ENCODE measurements around the gene OSBPL6.

OSBPL6 gene

DNA sequence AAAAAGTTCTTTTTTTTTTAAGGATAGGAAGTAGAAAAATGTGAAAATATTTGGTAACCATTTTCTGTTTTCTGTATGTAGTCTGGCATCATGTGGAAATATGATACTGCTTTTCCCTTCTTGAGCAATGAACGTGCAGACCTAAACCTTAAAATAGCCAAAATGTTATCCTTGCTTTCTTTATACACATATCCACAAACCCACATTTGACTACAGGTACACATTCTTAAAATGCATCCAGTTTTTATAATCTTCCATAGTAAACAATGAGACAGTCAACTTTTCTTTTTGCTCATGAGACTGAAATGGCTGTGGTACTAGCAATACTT, 90.9 kb downstream of the OSBPL6 start (continued):
- TF ChIP-seq MEIS1 (CRISPR knock-in tag; IDR thresholded peaks at IDR 0.05; ENCODE audit: borderline replicate concordance) (no peak), ZNF423 (tag by site-specific recombination; IDR thresholded peaks at IDR 0.05) (no peak), ZBTB20 (tag by site-specific recombination; IDR thresholded peaks at IDR 0.05) (no peak), ZNF558 (tag by site-specific recombination; IDR thresholded peaks at IDR 0.05) (no peak), HOXC10 (CRISPR knock-in tag; IDR thresholded peaks at IDR 0.05) (no peak), ZNF624 (tag by site-specific recombination; IDR thresholded peaks at IDR 0.05) (no peak), HOXD13 (CRISPR knock-in tag; IDR thresholded peaks at IDR 0.05; ENCODE audit: borderline replicate concordance) (no peak), OSR2 (tag by site-specific recombination; IDR thresholded peaks at IDR 0.05) (no peak)
- TF ChIP-seq, protein P1, sequence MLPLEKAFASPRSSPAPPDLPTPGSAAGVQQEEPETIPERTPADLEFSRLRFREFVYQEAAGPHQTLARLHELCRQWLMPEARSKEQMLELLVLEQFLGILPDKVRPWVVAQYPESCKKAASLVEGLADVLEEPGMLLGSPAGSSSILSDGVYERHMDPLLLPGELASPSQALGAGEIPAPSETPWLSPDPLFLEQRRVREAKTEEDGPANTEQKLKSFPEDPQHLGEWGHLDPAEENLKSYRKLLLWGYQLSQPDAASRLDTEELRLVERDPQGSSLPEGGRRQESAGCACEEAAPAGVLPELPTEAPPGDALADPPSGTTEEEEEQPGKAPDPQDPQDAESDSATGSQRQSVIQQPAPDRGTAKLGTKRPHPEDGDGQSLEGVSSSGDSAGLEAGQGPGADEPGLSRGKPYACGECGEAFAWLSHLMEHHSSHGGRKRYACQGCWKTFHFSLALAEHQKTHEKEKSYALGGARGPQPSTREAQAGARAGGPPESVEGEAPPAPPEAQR (tag by site-specific recombination; IDR thresholded peaks at IDR 0.05): no peak
- TF ChIP-seq, protein P2, sequence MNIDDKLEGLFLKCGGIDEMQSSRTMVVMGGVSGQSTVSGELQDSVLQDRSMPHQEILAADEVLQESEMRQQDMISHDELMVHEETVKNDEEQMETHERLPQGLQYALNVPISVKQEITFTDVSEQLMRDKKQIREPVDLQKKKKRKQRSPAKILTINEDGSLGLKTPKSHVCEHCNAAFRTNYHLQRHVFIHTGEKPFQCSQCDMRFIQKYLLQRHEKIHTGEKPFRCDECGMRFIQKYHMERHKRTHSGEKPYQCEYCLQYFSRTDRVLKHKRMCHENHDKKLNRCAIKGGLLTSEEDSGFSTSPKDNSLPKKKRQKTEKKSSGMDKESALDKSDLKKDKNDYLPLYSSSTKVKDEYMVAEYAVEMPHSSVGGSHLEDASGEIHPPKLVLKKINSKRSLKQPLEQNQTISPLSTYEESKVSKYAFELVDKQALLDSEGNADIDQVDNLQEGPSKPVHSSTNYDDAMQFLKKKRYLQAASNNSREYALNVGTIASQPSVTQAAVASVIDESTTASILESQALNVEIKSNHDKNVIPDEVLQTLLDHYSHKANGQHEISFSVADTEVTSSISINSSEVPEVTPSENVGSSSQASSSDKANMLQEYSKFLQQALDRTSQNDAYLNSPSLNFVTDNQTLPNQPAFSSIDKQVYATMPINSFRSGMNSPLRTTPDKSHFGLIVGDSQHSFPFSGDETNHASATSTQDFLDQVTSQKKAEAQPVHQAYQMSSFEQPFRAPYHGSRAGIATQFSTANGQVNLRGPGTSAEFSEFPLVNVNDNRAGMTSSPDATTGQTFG (tag by site-specific recombination; IDR thresholded peaks at IDR 0.05; ENCODE audit: borderline replicate concordance): no peak

DNA sequence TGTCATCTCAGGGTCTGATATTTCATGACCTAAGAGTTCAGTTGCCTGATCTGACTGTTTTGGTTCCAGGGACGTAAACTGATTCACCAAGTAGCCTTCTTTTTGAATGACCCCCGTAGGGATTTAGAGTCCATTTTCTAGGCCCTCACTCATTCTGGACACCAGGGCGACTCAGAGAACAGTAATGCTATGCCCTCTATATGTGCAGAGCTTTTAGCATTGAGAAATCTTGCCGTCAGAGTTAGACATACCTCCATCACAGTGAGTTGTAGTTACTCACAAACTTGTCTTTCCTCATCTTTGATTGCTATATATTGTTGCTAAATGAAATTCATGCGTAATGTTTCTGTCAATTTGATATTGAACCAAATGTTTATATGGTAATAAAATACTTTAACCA, 92.3 kb downstream of the OSBPL6 start:
- POLR2A ChIA-PET: no interaction called here
- Histone ChIP-seq H3K4me1 (ENCODE audit: control insufficient read depth, insufficient read depth, low read length) (no peaks in the 10 kb centered on the region), H3K4me3 (ENCODE audit: low read depth, low read length) (no peak overlapping the region), H3K27ac (ENCODE audit: extremely low read depth, low read depth, low read length) (no peak overlapping the region), H3K9me3 (ENCODE audit: control insufficient read depth, insufficient read depth, low read depth, low read length) (no peaks in the 10 kb centered on the region), H3K36me3 (ENCODE audit: control insufficient read depth in 2 of 2, insufficient read depth in 1 of 2, low read length in 2 of 2) (no peaks in the 10 kb centered on the region)
- CTCF ChIA-PET: no interaction called here
- TF ChIP-seq HOXD13 (CRISPR knock-in tag; IDR thresholded peaks at IDR 0.05; ENCODE audit: borderline replicate concordance): no peak
- TF ChIP-seq ZNF791 (tag by site-specific recombination; IDR thresholded peaks at IDR 0.05): no peak
- TF ChIP-seq ZNF37A (tag by site-specific recombination; IDR thresholded peaks at IDR 0.05): no peak
- TF ChIP-seq SCRT1 (tag by site-specific recombination; IDR thresholded peaks at IDR 0.05; ENCODE audit: borderline replicate concordance): no peak

DNA sequence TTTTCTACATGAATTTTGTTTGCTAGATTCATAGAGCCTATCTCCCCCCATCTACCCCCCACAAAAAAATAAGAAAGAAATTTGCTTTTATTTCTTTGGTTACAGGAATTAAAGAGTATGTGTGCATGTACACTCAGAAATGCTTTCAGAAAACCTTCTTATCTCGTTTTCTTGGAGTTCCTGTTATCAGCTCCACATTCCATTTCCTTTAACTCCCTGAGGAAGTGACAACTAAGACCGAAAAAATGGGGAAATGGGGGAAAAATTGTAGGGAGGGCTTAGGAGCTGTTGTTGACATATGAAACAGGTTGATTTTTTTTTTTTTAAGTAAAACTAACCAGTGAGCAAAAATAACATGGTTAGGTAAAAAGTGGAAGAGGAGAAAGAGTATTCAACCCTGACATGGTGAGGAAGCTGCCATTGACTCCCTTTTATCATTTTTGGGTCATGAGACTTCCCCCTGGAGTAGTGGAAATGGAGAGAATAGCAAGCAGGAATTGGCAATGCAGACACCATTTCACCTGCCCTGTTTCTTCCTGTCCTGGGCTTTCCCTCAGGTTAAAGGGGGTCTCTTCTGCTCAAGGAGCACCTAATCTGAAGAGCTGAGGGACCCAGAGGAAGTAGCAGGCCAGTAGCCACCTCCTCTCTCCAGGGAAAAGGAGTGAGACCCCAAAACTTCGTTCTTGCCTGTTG, 93.5 kb downstream of the OSBPL6 start:
- H3K4me3 ChIP-seq (ENCODE audit: low read depth, low read length): no peak overlapping the region
- TF ChIP-seq ZNF626 (tag by site-specific recombination; IDR thresholded peaks at IDR 0.05) (no peak), GFI1B (tag by site-specific recombination; IDR thresholded peaks at IDR 0.05) (no peak), ZNF10 (tag by site-specific recombination; IDR thresholded peaks at IDR 0.05) (no peak), ZNF48 (tag by site-specific recombination; IDR thresholded peaks at IDR 0.05) (no peak), YY2 (tag by site-specific recombination; IDR thresholded peaks at IDR 0.05) (no peak), ZNF701 (tag by site-specific recombination; IDR thresholded peaks at IDR 0.05) (no peak), ZNF585B (tag by site-specific recombination; IDR thresholded peaks at IDR 0.05) (no peak), ZNF324 (tag by site-specific recombination; IDR thresholded peaks at IDR 0.05) (no peak)
- TF ChIP-seq, protein P3, sequence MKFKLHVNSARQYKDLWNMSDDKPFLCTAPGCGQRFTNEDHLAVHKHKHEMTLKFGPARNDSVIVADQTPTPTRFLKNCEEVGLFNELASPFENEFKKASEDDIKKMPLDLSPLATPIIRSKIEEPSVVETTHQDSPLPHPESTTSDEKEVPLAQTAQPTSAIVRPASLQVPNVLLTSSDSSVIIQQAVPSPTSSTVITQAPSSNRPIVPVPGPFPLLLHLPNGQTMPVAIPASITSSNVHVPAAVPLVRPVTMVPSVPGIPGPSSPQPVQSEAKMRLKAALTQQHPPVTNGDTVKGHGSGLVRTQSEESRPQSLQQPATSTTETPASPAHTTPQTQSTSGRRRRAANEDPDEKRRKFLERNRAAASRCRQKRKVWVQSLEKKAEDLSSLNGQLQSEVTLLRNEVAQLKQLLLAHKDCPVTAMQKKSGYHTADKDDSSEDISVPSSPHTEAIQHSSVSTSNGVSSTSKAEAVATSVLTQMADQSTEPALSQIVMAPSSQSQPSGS (tag by site-specific recombination; IDR thresholded peaks at IDR 0.05; ENCODE audit: low read depth): no peak
- no peaks in the 10 kb centered on the region for H3K9me3 ChIP-seq (ENCODE audit: control insufficient read depth, insufficient read depth, low read depth, low read length)
- ChIA-PET POLR2A (no interaction called here), CTCF (interaction anchor here (0.6 kb wide), 1 partner anchor 85 kb away, joined by 5 read pairs; no protein-coding TSS in a partner anchor)
- no peaks in the 10 kb centered on the region for H3K4me1 ChIP-seq (ENCODE audit: control insufficient read depth, insufficient read depth, low read length)
- H3K27ac ChIP-seq (ENCODE audit: extremely low read depth, low read depth, low read length): no peak overlapping the region
- no peaks in the 10 kb centered on the region for H3K36me3 ChIP-seq (ENCODE audit: control insufficient read depth in 2 of 2, insufficient read depth in 1 of 2, low read length in 2 of 2)

All from HEK293 (cell line).